Peyer's patch (tissue), 4 donors: ENCODE data around the gene TBL1XR1. TPM values are rescaled to one million over a fixed set of nuclear protein-coding genes. Genes with fewer than 3 reads are reported as not detected.
"Not testable (repeated sequence)": the region's sequence is repeated elsewhere in the genome, so short reads cannot be mapped to it uniquely, and the experiment has no call there.

Source experiments
- DNase-seq, 3 donors: peaks; one replicate each; pipeline ENCODE4 v3.0.0-alpha.2; 2017 to 2019
- H3K27ac ChIP-seq, 4 donors: fragments of 200-600 bp; sonication (generic); one replicate each; pipeline ENCODE4 v1.5.1; 2016 to 2019
- H3K27me3 ChIP-seq, 2 donors: fragments of 200-600 bp; sonication (generic); one replicate each; pipeline ENCODE4 v1.5.1; 2019
- H3K36me3 ChIP-seq, 3 donors: fragments of 200-600 bp; sonication (generic); one replicate each; pipeline ENCODE4 v1.5.1; 2016 to 2019
- H3K4me1 ChIP-seq, 4 donors: fragments of 200-600 bp; sonication (generic); one replicate each; pipeline ENCODE4 v1.5.1; 2016 to 2019
- H3K4me3 ChIP-seq, 4 donors: fragments of 200-600 bp; sonication (generic); 1 replicate in 3 of 4; 2 replicates in 1 of 4; pipeline ENCODE4 v1.5.1; 2016 to 2019; ENCODE audit warnings: mild to moderate bottlenecking in 1 of 4
- H3K9me3 ChIP-seq, 4 donors: fragments of 200-600 bp; sonication (generic); one replicate each; pipeline ENCODE4 v1.5.1; 2016 to 2019; ENCODE audit warnings: mild to moderate bottlenecking in 1 of 4
- CTCF ChIP-seq, 6 experiments: fragments of 450-650 bp in 4 of 6; fragments of 200-600 bp in 2 of 6; sonication (generic) in 1 of 6; IDR thresholded peaks; one replicate each; pipeline ENCODE4 v1.5.1; 2017 to 2019; ENCODE audit warnings: antibody characterized with exemption in 6 of 6, mild to moderate bottlenecking in 3 of 6, moderate library complexity in 1 of 6
- POLR2A ChIP-seq, 2 donors: fragments of 450-650 bp; IDR thresholded peaks; one replicate each; pipeline ENCODE4 v1.5.1; 2017; ENCODE audit warnings: antibody characterized with exemption in 2 of 2, mild to moderate bottlenecking in 2 of 2, moderate library complexity in 2 of 2
- total RNA-seq, 4 donors: library from RNA; depleted of rRNA; stranded (reverse); fragments of >200 nt; gene quantifications; one replicate each; pipeline ENCODE4 v1.1.0, GENCODE V29; 2016

Gene TBL1XR1
- total RNA-seq, 4 donors from 2014 or later = 40.7 to 81.7 (median 69.4) TPM

DNA sequence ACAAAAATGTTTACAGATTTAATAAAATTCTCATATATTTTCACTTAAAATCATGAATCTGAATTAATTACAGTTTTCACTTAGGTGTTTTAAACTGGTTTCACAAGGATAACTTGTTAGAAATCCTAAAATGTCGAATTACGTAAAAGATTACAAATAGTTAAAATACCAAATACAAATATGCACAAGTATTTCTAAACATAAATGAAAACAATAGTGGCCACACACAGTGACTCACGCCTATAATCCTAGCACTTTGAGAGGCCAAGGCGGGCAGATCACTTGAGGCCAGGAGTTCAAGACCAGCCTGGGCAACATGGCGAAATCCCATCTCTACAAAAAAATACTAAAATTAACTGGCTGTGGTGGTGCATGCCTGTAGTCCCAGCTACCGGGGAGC is 10.9 kb upstream of the TBL1XR1 start:
- Histone ChIP-seq H3K36me3 (no peaks in the 10 kb centered on the region), H3K9me3 (no peaks in the 10 kb centered on the region), H3K4me1 (peaks cover 0 to 11% (median 0%) of the 10 kb centered on the region in 4 donors), H3K27me3 (no peaks in the 10 kb centered on the region), H3K4me3 (no peak overlapping the region), H3K27ac (peak overlapping the region in 1 of 4 donors; percentile 37)
- TF ChIP-seq POLR2A (IDR thresholded peaks at IDR 0.05) = no peak
- TF ChIP-seq CTCF (IDR thresholded peaks at IDR 0.05) = no peak
- DNase-seq = no peak

DNA sequence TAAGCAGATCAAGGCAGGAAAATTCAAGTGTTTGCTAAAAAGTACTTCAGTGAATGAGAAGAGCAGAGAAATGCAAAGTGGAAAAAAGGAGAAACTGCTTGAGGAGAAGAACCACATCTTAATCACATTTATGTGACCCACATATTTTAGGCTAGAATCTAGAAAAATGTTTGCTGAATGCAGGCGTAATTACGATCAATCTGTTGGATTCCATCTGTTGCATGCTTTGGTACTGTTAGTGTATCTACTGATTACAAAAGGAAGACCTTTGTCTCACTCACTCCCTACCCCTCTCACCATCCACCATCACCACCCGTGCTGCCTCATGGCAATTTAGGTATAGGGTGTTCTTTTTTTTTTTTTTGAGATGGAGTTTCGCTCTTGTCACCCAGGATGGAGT is 9.7 kb upstream of the TBL1XR1 start:
- no peaks in the 10 kb centered on the region for H3K27me3 ChIP-seq
- TF ChIP-seq POLR2A (IDR thresholded peaks at IDR 0.05) (no peak), CTCF (IDR thresholded peaks at IDR 0.05) (no peak)
- H3K9me3 ChIP-seq = no peaks in the 10 kb centered on the region
- H3K4me1 ChIP-seq = peaks cover 0 to 7% (median 0%) of the 10 kb centered on the region in 4 donors
- H3K36me3 ChIP-seq = no peaks in the 10 kb centered on the region
- H3K27ac ChIP-seq = no peak overlapping the region
- DNase-seq = no peak
- H3K4me3 ChIP-seq = no peak overlapping the region

DNA sequence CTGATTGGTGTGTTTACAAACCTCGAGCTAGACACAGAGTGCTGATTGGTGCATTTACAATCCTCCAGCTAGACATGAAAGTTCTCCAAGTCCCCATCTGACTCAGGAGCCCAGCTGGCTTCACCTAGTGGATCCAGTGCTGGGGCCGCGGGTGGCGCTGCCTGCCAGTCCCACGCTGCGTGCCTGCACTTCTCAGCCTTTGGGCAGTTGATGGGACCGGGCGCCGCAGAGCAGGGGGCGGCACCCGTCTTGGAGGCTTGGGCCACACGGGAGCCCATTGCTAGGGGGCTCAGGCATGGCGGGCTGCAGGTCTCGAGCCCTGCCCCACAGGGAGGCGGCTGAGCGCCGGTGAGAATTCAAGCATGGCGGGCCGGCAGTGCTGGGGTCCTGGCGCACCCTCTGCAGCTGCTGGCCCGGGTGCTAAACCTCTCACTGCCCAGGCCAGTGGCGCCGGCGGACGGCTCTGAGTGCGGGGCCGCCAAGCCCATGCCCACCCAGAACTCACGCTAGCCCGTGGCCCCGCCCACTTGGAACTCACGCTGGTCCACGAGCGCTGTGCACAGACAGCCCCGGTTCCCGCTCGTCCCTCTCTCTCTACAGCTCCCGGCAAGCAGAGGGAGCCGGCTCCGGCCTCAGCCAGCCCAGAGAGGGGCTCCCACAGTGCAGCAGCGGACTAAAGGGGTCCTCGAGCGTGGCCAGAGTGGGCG is 6.6 kb upstream of the TBL1XR1 start:
- Histone ChIP-seq H3K36me3 (no peaks in the 10 kb centered on the region), H3K27me3 (no peaks in the 10 kb centered on the region), H3K4me3 (no peak overlapping the region), H3K9me3 (no peaks in the 10 kb centered on the region), H3K4me1 (peaks cover 0 to 10% (median 2%) of the 10 kb centered on the region in 4 donors), H3K27ac (no peak overlapping the region)
- no peak for DNase-seq
- no peak for TF ChIP-seq CTCF (IDR thresholded peaks at IDR 0.05)
- TF ChIP-seq POLR2A (IDR thresholded peaks at IDR 0.05) = no peak

- H3K27me3 ChIP-seq, H3K9me3 ChIP-seq, DNase-seq, H3K4me3 ChIP-seq, H3K36me3 ChIP-seq, H3K27ac ChIP-seq: not testable (repeated sequence)
- peaks cover 0 to 17% (median 3%) of the 10 kb centered on the region in 4 donors for H3K4me1 ChIP-seq
Measured at GRCh38 chr3:177203016-177203415, 5.7 kb upstream of the TBL1XR1 start.

GRCh38 chr3:177201700-177202397 is 4.6 kb upstream of the TBL1XR1 start:
- DNase-seq = peak in 2 of 3 donors; percentile 62 to 73
- H3K4me3 ChIP-seq = peak overlapping the region in 1 of 4 donors; percentile 9
- H3K9me3 ChIP-seq = no peaks in the 10 kb centered on the region
- H3K27ac ChIP-seq = peak overlapping the region; percentile 25 to 47 (median 38)
- H3K27me3 ChIP-seq = no peaks in the 10 kb centered on the region
- peaks cover 0 to 17% (median 3%) of the 10 kb centered on the region in 4 donors for H3K4me1 ChIP-seq
- no peaks in the 10 kb centered on the region for H3K36me3 ChIP-seq
- TF ChIP-seq CTCF (IDR thresholded peaks at IDR 0.05) (no peak), POLR2A (IDR thresholded peaks at IDR 0.05) (no peak)

- no peak for TF ChIP-seq CTCF (IDR thresholded peaks at IDR 0.05)
- no peaks in the 10 kb centered on the region for H3K27me3 ChIP-seq
- peak overlapping the region; percentile 99 to 100 (median 100) for H3K27ac ChIP-seq
- peaks cover 0 to 26% (median 5%) of the 10 kb centered on the region in 4 donors for H3K4me1 ChIP-seq
- DNase-seq = no peak
- H3K9me3 ChIP-seq = no peaks in the 10 kb centered on the region
- H3K36me3 ChIP-seq = no peaks in the 10 kb centered on the region
- no peak overlapping the region for H3K4me3 ChIP-seq
Measured at GRCh38 chr3:177199206-177199760, 2.0 kb upstream of the TBL1XR1 start.
